Progenitor cell of endocrine pancreas (in vitro differentiated cells): ENCODE results near the gene OSBPL8. TPM values are rescaled to one million over a fixed set of nuclear protein-coding genes. Genes with fewer than 3 reads are reported as not detected.

Source experiments
- DNase-seq: peaks from one replicate; pipeline ENCODE4 v3.0.0; 2021; ENCODE audit warnings: low spot score; ENCODE audit not compliant: unreplicated experiment
- H3K27ac Mint-ChIP-seq: 2 replicates; pipeline ENCODE4 v1.8.0; 2021; ENCODE audit warnings: mild to moderate bottlenecking, moderate library complexity, mixed read lengths
- H3K27me3 Mint-ChIP-seq: 2 replicates; pipeline ENCODE4 v1.8.0; 2021; ENCODE audit warnings: mixed read lengths
- H3K36me3 Mint-ChIP-seq: 2 replicates; pipeline ENCODE4 v1.8.0; 2022; ENCODE audit warnings: mixed read lengths; ENCODE audit not compliant: insufficient read depth
- H3K4me1 Mint-ChIP-seq: 2 replicates; pipeline ENCODE4 v1.8.0; 2021; ENCODE audit warnings: low read depth, mixed read lengths
- H3K4me3 Mint-ChIP-seq: 2 replicates; pipeline ENCODE4 v1.8.0; 2021; ENCODE audit warnings: low read depth, mild to moderate bottlenecking, moderate library complexity, mixed read lengths
- H3K9me3 Mint-ChIP-seq: 2 replicates; pipeline ENCODE4 v1.8.0; 2021; ENCODE audit warnings: low read depth, mixed read lengths
- total RNA-seq: library from RNA; stranded (reverse); gene quantifications from 2 replicates; pipeline ENCODE4 v1.2.1, GENCODE V29; 2021
- TF ChIP-seq, protein P1 (sequence below): fragments of 200-600 bp; sonication (generic); IDR thresholded peaks from one replicate; pipeline ENCODE4 v1.5.0; 2021; ENCODE audit warnings: antibody characterized with exemption, mild to moderate bottlenecking; ENCODE audit not compliant: unreplicated experiment

OSBPL8 gene
- total RNA-seq, 1 donor from 2014 or later = 65.3 TPM

DNA sequence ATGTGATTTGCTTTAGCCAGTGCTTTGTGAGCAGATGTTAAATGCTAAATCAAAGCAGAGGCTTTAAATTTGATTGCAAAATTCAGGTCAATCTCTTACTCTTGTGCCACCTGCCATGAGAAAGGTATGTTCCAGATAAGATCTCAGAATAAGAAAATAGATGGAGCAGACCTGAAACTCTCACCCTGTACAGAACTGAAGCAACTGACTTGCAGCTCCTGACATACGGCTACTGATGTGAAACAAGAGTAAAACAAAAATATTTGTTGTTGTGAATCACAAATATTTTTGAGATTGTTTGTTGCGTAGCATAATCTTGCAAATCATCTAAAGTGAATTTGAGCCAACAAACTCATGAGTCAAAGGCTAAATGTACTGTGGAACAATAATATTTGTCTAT is 3.5 kb upstream of the OSBPL8 start:
- H3K27ac Mint-ChIP-seq = no peak overlapping the region
- TF ChIP-seq, protein P1, sequence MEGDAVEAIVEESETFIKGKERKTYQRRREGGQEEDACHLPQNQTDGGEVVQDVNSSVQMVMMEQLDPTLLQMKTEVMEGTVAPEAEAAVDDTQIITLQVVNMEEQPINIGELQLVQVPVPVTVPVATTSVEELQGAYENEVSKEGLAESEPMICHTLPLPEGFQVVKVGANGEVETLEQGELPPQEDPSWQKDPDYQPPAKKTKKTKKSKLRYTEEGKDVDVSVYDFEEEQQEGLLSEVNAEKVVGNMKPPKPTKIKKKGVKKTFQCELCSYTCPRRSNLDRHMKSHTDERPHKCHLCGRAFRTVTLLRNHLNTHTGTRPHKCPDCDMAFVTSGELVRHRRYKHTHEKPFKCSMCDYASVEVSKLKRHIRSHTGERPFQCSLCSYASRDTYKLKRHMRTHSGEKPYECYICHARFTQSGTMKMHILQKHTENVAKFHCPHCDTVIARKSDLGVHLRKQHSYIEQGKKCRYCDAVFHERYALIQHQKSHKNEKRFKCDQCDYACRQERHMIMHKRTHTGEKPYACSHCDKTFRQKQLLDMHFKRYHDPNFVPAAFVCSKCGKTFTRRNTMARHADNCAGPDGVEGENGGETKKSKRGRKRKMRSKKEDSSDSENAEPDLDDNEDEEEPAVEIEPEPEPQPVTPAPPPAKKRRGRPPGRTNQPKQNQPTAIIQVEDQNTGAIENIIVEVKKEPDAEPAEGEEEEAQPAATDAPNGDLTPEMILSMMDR = no peak
- no peaks in the 10 kb centered on the region for H3K27me3 Mint-ChIP-seq
- no peak for DNase-seq
- H3K4me1 Mint-ChIP-seq = peaks cover 7% of the 10 kb centered on the region
- no peak overlapping the region for H3K4me3 Mint-ChIP-seq
- H3K9me3 Mint-ChIP-seq = no peaks in the 10 kb centered on the region
- no peaks in the 10 kb centered on the region for H3K36me3 Mint-ChIP-seq

DNA sequence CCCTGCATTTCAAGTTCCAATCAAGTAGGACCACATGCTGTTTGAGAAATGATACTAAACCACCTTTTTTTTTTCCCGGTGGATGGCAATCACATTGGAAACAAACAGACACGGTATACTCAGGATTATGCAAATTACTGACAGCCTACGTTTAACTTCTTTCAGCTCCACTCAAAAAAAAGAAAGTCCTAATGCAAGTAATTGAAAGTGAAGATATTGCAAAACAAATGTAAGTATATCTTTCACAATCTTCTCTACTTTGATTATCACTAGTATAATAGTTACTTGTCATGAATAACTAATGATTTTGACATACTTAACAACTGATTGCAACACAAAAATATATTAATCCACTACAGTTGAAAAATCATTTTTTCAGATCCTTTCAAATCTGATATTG is 2.6 kb upstream of the OSBPL8 start:
- no peaks in the 10 kb centered on the region for H3K27me3 Mint-ChIP-seq
- TF ChIP-seq, protein P1 = no peak

DNA sequence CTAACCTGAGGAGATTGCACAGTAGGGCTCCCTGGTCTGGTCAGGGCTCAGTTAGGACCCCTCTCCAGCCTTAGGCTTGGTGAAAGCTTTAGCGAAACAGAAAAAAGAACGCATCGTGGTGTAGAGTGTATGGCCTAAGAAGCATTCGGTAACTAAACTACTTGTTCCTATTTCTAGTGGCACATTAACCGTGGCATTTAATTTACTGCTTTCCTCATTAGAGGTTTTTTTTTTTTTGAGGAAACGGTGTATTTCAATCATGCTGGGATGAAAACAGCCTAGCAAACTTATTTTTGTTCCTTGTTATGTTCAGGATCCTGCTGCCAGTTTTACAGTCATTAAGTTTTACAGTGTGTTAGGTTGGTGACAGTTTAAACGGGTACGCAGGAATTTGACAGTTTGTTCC is 518 bp upstream of the OSBPL8 start:
- H3K4me3 Mint-ChIP-seq = peak overlapping the region; percentile 96
- H3K9me3 Mint-ChIP-seq = no peaks in the 10 kb centered on the region
- peak overlapping the region; percentile 99 for H3K27ac Mint-ChIP-seq
- no peaks in the 10 kb centered on the region for H3K27me3 Mint-ChIP-seq
- peaks cover 20% of the 10 kb centered on the region for H3K4me1 Mint-ChIP-seq
- DNase-seq = no peak
- H3K36me3 Mint-ChIP-seq = no peaks in the 10 kb centered on the region
- TF ChIP-seq, protein P1 = no peak

More for the DNA sequence above, 2.6 kb upstream of the OSBPL8 start:
- no peak for DNase-seq
- Mint-ChIP-seq H3K4me3 (no peak overlapping the region), H3K27ac (no peak overlapping the region), H3K4me1 (peaks cover 10% of the 10 kb centered on the region), H3K36me3 (no peaks in the 10 kb centered on the region), H3K9me3 (no peaks in the 10 kb centered on the region)

DNA sequence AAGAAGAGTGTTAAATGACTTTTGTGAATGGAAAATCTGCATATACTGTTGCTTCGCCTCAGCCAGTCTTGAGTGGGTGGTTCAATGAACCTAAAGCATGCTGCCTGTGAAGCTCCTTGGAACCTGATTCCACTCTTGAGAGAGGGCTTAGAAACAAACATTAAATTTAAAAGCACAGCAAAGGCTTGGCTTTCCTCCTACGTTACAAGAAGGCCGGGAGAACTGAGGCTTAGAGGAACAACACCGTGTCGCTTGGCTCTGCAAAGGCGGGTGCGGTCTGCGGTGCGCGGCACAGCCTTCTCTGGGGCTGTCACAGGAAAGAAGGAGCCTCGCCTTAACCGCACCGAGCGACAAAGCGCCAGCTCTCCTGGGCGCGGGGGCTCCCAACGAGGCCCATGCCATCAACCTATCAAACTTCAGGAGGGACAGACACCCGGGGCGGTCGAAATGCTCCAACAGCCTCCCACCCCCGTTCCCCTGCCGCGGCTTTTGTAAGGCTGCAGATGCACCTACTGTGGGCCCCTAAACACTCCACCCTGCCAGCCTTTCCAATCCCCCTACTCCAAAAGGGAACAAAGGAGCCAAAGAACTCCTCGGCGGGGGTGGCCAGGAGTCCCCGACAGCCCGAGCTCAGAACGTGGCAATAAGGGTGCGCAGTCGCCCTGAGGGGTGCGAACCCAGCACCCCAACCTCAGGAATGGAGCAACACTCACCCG is 729 bp downstream of the OSBPL8 start:
- DNase-seq = peak; percentile 34
- no peaks in the 10 kb centered on the region for H3K36me3 Mint-ChIP-seq

DNA sequence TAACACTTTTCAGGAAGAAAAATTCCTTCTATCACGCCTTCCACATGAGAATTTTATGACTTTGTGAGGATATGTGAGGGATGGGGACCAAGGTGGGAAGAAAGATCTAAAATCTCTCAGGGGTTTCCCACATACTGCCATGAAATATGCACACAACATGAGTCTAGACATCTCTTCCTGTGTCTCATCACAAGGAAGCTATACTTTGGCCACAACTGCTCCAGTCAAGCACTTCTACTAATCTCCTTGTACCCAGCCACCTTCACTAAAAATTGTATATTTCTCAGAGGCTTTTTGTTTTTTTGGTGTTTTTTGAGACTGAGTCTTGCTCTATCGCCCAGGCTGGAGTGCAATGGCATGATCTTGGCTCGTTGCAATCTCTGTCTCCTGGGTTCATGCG is 3.2 kb downstream of the OSBPL8 start:
- no peaks in the 10 kb centered on the region for H3K27me3 Mint-ChIP-seq
- TF ChIP-seq, protein P1 = no peak
- no peak for DNase-seq
- no peak overlapping the region for H3K27ac Mint-ChIP-seq
- H3K4me1 Mint-ChIP-seq = peaks cover 27% of the 10 kb centered on the region
- no peaks in the 10 kb centered on the region for H3K9me3 Mint-ChIP-seq
- no peak overlapping the region for H3K4me3 Mint-ChIP-seq
- H3K36me3 Mint-ChIP-seq = no peaks in the 10 kb centered on the region

More for the DNA sequence above, 729 bp downstream of the OSBPL8 start:
- no peaks in the 10 kb centered on the region for H3K27me3 Mint-ChIP-seq
- no peaks in the 10 kb centered on the region for H3K9me3 Mint-ChIP-seq
- peak overlapping the region; percentile 99 for H3K27ac Mint-ChIP-seq
- TF ChIP-seq, protein P1 = no peak
- peaks cover 20% of the 10 kb centered on the region for H3K4me1 Mint-ChIP-seq
- peak overlapping the region; percentile 96 for H3K4me3 Mint-ChIP-seq
